HTERT RPE-1 (cell line): Measurements from ENCODE around the gene PATL1.

Source experiments
- in situ Hi-C: fragments of 300-500 bp; cut with MboI; formaldehyde crosslinking; loops from 4 replicates; pipeline ENCODE4 v1.14.3; 2020; ENCODE audit warnings: low sequenced_read_pairs

The PATL1 gene

GRCh38 chr11:59615637-59616395, 53.0 kb downstream of the PATL1 start, which contains the start of gene OSBP:
TSS of gene OSBP (minus strand) at chr11:59615774. CDS start at chr11:59615664, 110 bp downstream.
- in situ Hi-C loops = no loop called here

GRCh38 chr11:59615120-59615636, 53.7 kb downstream of the PATL1 start:
- in situ Hi-C loops = no loop called here

- in situ Hi-C loops = no loop called here
Observed at GRCh38 chr11:59614277-59615119, 54.3 kb downstream of the PATL1 start.

- in situ Hi-C loops = no loop called here
Observed at GRCh38 chr11:59611570-59612565, 57.0 kb downstream of the PATL1 start.

GRCh38 chr11:59610289-59610688, 58.5 kb downstream of the PATL1 start:
- in situ Hi-C loops = no loop called here

GRCh38 chr11:59607703-59608454, 61.0 kb downstream of the PATL1 start:
- in situ Hi-C loops = no loop called here

- in situ Hi-C loops = no loop called here
Observed at GRCh38 chr11:59602432-59602831, 66.4 kb downstream of the PATL1 start.

GRCh38 chr11:59601788-59602187, 67.0 kb downstream of the PATL1 start:
- in situ Hi-C loops = no loop called here

GRCh38 chr11:59600636-59601035, 68.2 kb downstream of the PATL1 start:
- in situ Hi-C loops = no loop called here

- in situ Hi-C loops = no loop called here
Observed at GRCh38 chr11:59600234-59600633, 68.6 kb downstream of the PATL1 start.

- in situ Hi-C loops = no loop called here
Observed at GRCh38 chr11:59598961-59599360, 69.9 kb downstream of the PATL1 start.
